Adrenal gland (tissue), 12 donors: Measurements from ENCODE around the gene SHMT2. TPM values are rescaled to one million over a fixed set of nuclear protein-coding genes. Genes with fewer than 3 reads are reported as not detected.

Source experiments
- DNase-seq, 7 donors: peaks; one replicate each; pipeline ENCODE4 v3.0.0-alpha.2; 2019 to 2020
- H3K27ac ChIP-seq, 5 donors: fragments of 200-600 bp; sonication (generic) in 4 of 5; 1 replicate in 3 of 5; 2 replicates in 2 of 5; pipeline versions ENCODE4 v1.5.1 to v1.8.0; 2016 to 2020; ENCODE audit warnings: mild to moderate bottlenecking in 1 of 5
- H3K27me3 ChIP-seq: fragments of 200-600 bp; 2 replicates; pipeline ENCODE4 v1.8.0; 2021
- H3K36me3 ChIP-seq, 2 donors: fragments of 200-600 bp; replicated peaks in 1 of 2; 1 replicate in 1 of 2; 2 replicates in 1 of 2; pipeline versions ENCODE4 v1.5.1 to v1.8.0; 2018 to 2022
- H3K4me1 ChIP-seq, 2 donors: fragments of 200-600 bp; replicated peaks in 1 of 2; 1 replicate in 1 of 2; 2 replicates in 1 of 2; pipeline versions ENCODE4 v1.5.1 to v1.8.0; 2018 to 2021
- H3K4me3 ChIP-seq, 4 donors: fragments of 200-600 bp; sonication (generic) in 3 of 4; one replicate each; pipeline ENCODE4 v1.5.1; 2016 to 2018
- H3K9me3 ChIP-seq, 3 donors: fragments of 200-600 bp; sonication (generic) in 1 of 3; replicated peaks in 1 of 3; 1 replicate in 2 of 3; 2 replicates in 1 of 3; pipeline versions ENCODE4 v1.5.1 to v1.8.0; 2016 to 2021
- POLR2A ChIP-seq, 2 donors: fragments of 450-650 bp; IDR thresholded peaks; one replicate each; pipeline ENCODE4 v1.6.1; 2017; ENCODE audit warnings: antibody characterized with exemption in 2 of 2, mild to moderate bottlenecking in 2 of 2, moderate library complexity in 1 of 2
- WGBS, 4 donors: extraction: QIAGEN DNeasy Blood & Tissue Kit in 2 of 4; methylation state at CpG; one replicate each; pipeline versions ENCODE4 v1.1.5 to v1.1.7; 2013 to 2017; 5-methylcytosine and 5-hydroxymethylcytosine counted together
- intact Hi-C, 2 donors: fragments of 100-400 bp; cut with DNase I; formaldehyde crosslinking; loops; one replicate each; pipeline versions ENCODE4 v1.14.1 to v1.15.0; 2022 to 2023
- polyA plus RNA-seq, 3 donors: library from polyadenylated mRNA; stranded (reverse); fragments of 200-250 nt in 2 of 3; fragments of 350-450 nt in 1 of 3; fragmentation: Illumina TruSeq in 1 of 3; extraction: RNeasy Lipid Tissue Mini Kit (QIAGEN cat#74804) in 1 of 3; gene quantifications; one replicate each; pipeline ENCODE4 v1.2.3, GENCODE V29; 2013 to 2014
- total RNA-seq, 9 donors: library from RNA; depleted of rRNA in 4 of 9; stranded (reverse); fragments of >200 nt in 4 of 9; fragments of 120-200 nt in 1 of 9; fragmentation: NEBNext Ultra II Directional in 1 of 9; extraction: Animal tissue kit (Norgen Biotek cat#: 25700) in 1 of 9; gene quantifications; one replicate each; pipeline versions ENCODE4 v1.1.0 to v1.2.4, GENCODE V29; 2013 to 2023
- TF ChIP-seq, protein P1 (sequence below), 6 experiments: fragments of 450-650 bp in 4 of 6; fragments of 200-600 bp in 2 of 6; sonication (generic) in 1 of 6; IDR thresholded peaks; 1 replicate in 5 of 6; 2 replicates in 1 of 6; pipeline versions ENCODE4 v1.5.1 to v1.8.0; 2016 to 2021; ENCODE audit warnings: antibody characterized with exemption in 6 of 6, mild to moderate bottlenecking in 2 of 6, moderate library complexity in 1 of 6
- donor health status: healthy with polysubstance abuse.
- donor health status: Bipolar disorder and iron deficiency.
- donor health status: DM: yes; HTN: yes; CAD: no.
- donor health status: DM: no; HTN: no; CAD: no.
- donor health status: DM: no; HTN: no; CAD: no.
- donor health status: DM: yes; HTN: yes; CAD: no.

Gene SHMT2
- total and polyA plus RNA-seq, 12 donors: 25.2 to 94.7 (median 65.0) TPM

DNA sequence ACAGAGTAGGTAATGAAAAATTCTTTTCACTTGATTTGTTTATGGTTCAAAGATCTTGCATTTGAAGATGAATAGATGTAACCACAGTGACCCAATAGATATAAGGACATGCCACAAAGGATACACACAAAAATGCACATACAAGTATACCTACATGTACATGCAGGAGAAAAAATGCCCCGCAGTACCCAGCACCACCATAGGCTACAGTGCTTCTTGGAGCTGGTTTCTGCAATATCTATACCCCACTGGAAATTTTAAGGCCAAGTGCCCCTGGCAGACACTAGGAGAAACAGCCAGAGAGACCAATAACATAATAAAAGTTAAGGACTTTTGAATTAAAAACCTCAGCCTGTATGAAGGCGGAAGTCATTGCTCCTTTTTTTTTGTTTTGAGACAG lies 33.6 kb downstream of the SHMT2 start:
- Histone ChIP-seq H3K27ac (no peak overlapping the region), H3K36me3 (peaks cover 0 to 54% of the 10 kb centered on the region in 2 donors), H3K4me3 (no peak overlapping the region), H3K4me1 (peaks cover 11 to 16% of the 10 kb centered on the region in 2 donors), H3K9me3 (no peaks in the 10 kb centered on the region), H3K27me3 (no peaks in the 10 kb centered on the region)
- no peak for DNase-seq
- WGBS, 4 donors: 75 to 90% (median 89%) methylated on average over 2 of the region's 2 CpGs
- TF ChIP-seq, protein P1, sequence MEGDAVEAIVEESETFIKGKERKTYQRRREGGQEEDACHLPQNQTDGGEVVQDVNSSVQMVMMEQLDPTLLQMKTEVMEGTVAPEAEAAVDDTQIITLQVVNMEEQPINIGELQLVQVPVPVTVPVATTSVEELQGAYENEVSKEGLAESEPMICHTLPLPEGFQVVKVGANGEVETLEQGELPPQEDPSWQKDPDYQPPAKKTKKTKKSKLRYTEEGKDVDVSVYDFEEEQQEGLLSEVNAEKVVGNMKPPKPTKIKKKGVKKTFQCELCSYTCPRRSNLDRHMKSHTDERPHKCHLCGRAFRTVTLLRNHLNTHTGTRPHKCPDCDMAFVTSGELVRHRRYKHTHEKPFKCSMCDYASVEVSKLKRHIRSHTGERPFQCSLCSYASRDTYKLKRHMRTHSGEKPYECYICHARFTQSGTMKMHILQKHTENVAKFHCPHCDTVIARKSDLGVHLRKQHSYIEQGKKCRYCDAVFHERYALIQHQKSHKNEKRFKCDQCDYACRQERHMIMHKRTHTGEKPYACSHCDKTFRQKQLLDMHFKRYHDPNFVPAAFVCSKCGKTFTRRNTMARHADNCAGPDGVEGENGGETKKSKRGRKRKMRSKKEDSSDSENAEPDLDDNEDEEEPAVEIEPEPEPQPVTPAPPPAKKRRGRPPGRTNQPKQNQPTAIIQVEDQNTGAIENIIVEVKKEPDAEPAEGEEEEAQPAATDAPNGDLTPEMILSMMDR (IDR thresholded peaks at IDR 0.05): no peak
- TF ChIP-seq POLR2A (IDR thresholded peaks at IDR 0.05): no peak
- intact Hi-C loops: loop anchor here in 1 of 2 donors (5.0 kb wide), 1 partner anchor 189 kb away; no protein-coding TSS in a partner anchor

DNA sequence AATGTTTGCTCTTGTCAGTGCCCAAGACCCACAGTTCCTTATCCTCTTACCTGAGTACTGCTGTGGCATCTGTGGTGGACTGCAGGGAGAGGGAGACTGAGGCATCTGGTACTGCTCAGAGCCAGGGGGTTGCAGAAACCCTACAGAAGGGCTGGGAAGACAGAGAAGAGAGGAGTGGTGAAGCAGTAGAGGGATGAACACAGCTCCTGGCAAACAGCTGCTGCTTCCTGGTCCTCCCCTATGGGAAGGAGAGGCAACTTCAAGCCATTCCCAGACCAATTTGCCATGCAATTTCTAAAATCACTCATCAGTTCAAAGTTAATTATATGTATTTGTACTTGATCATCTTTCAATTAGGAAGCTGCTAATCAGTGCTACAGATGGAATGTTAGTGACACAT lies 37.2 kb downstream of the SHMT2 start:
- TF ChIP-seq, protein P1 (IDR thresholded peaks at IDR 0.05): no peak
- no peak for TF ChIP-seq POLR2A (IDR thresholded peaks at IDR 0.05)
- H3K9me3 ChIP-seq: no peaks in the 10 kb centered on the region
- H3K27me3 ChIP-seq: no peaks in the 10 kb centered on the region
- H3K4me3 ChIP-seq: no peak overlapping the region
- H3K27ac ChIP-seq: no peak overlapping the region
- peaks cover 0 to 53% of the 10 kb centered on the region in 2 donors for H3K36me3 ChIP-seq
- intact Hi-C loops: no loop called here
- H3K4me1 ChIP-seq: peaks cover 0 to 3% of the 10 kb centered on the region in 2 donors
- no peak for DNase-seq

DNA sequence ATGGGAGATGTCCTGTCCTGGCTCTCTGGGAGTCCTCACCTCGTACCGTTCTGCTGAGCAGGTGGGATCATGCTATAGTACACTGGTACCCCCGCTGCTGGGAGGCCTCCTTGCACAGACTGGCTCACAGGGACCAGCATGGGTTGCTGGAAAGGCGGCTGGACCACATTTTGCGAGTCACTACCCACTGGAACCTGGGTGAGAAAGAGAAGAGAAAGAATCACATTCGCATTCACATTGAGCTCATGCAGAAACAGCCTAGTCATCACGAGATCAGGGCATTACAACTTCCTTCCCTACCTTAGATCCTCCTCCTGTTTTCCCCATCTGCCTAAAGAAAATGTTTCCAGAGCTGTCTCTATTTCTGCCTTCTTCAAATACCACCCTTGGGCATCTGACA lies 38.8 kb downstream of the SHMT2 start:
- TF ChIP-seq, protein P1 (IDR thresholded peaks at IDR 0.05): no peak
- no peak for TF ChIP-seq POLR2A (IDR thresholded peaks at IDR 0.05)
- Histone ChIP-seq H3K4me1 (peaks cover 6 to 10% of the 10 kb centered on the region in 2 donors), H3K27ac (no peak overlapping the region), H3K36me3 (peaks cover 0 to 50% of the 10 kb centered on the region in 2 donors), H3K4me3 (no peak overlapping the region), H3K9me3 (no peaks in the 10 kb centered on the region), H3K27me3 (no peaks in the 10 kb centered on the region)
- whole genome bisulfite sequencing, 4 donors: 76 to 82% (median 77%) methylated on average over 7 of the region's 7 CpGs
- intact Hi-C loops: no loop called here
- DNase-seq: no peak

DNA sequence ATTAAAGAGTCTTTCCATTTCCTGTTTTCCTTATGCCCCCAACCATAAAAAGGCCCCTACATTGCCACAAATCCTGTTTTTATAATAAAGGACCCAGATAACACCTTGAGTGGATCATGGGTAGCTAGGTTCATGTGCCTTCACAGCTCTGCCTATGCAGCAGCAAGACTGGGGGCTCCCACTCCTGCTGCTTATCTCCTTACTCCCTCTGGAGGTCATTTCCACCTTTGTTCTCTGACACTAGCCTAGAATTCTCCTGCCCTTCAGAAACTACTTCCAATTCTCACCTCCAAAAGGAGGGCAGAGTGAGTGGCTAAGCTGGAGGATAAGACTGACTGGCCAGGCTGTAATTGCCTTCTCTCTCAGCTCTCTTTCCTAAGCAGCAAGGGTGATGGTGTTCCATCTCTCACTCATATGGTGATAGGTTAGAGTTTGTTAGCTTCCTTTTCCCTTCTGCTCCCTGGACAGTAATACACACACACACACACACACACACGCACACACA lies 41.5 kb downstream of the SHMT2 start:
- Histone ChIP-seq H3K27ac (no peak overlapping the region), H3K4me3 (no peak overlapping the region), H3K4me1 (peaks cover 6 to 11% of the 10 kb centered on the region in 2 donors), H3K36me3 (peaks cover 0 to 41% of the 10 kb centered on the region in 2 donors), H3K9me3 (no peaks in the 10 kb centered on the region), H3K27me3 (no peaks in the 10 kb centered on the region)
- TF ChIP-seq POLR2A (IDR thresholded peaks at IDR 0.05): no peak
- TF ChIP-seq, protein P1 (IDR thresholded peaks at IDR 0.05): no peak
- intact Hi-C loops: no loop called here
- WGBS, 4 donors: 81 to 100% (median 86%) methylated on average over 1 of the region's 1 CpG
- DNase-seq: no peak
